Measurements from ENCODE around the gene SRRM4.

Gene SRRM4

GRCh38 chr12:118960865-118961264, 20.5 kb upstream of the SRRM4 start:
- no peak overlapping the region for H3K4me3 ChIP-seq (ENCODE audit: low read depth, low read length)
- TF ChIP-seq, protein P1, sequence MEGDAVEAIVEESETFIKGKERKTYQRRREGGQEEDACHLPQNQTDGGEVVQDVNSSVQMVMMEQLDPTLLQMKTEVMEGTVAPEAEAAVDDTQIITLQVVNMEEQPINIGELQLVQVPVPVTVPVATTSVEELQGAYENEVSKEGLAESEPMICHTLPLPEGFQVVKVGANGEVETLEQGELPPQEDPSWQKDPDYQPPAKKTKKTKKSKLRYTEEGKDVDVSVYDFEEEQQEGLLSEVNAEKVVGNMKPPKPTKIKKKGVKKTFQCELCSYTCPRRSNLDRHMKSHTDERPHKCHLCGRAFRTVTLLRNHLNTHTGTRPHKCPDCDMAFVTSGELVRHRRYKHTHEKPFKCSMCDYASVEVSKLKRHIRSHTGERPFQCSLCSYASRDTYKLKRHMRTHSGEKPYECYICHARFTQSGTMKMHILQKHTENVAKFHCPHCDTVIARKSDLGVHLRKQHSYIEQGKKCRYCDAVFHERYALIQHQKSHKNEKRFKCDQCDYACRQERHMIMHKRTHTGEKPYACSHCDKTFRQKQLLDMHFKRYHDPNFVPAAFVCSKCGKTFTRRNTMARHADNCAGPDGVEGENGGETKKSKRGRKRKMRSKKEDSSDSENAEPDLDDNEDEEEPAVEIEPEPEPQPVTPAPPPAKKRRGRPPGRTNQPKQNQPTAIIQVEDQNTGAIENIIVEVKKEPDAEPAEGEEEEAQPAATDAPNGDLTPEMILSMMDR (IDR thresholded peaks at IDR 0.05; ENCODE audit: low read depth, low read length): no peak
- H3K9me3 ChIP-seq (ENCODE audit: severe bottlenecking): no peaks in the 10 kb centered on the region
- DNase-seq: no peak
- no peak overlapping the region for H3K27ac ChIP-seq
- no peaks in the 10 kb centered on the region for H3K27me3 ChIP-seq (ENCODE audit: insufficient read depth, low read depth, severe bottlenecking)
- no peaks in the 10 kb centered on the region for H3K36me3 ChIP-seq

DNA sequence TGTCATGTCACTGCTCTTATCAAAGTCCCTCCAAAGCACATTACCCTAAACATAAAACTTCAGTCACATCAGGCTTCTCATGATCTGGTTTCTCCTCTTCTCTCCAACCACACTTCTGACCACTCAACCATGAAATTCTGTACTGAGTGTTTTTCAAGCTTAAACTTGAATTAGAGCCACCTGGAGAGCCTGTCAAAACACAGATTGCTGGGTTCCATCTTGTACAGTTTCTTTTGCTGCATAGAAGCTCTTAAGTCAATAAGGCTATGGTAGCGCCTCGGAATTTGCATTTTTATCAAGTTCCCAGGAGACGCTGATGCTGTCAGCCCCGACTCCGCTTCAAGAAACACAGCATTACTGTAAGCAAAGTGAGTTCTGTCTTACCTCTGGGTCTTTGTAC, 16.4 kb upstream of the SRRM4 start:
- Histone ChIP-seq H3K4me3 (ENCODE audit: low read depth, low read length) (no peak overlapping the region), H3K36me3 (no peaks in the 10 kb centered on the region), H3K27ac (no peak overlapping the region), H3K9me3 (ENCODE audit: severe bottlenecking) (peaks cover 4% of the 10 kb centered on the region), H3K27me3 (ENCODE audit: insufficient read depth, low read depth, severe bottlenecking) (no peaks in the 10 kb centered on the region)
- DNase-seq: no peak
- TF ChIP-seq, protein P1 (IDR thresholded peaks at IDR 0.05; ENCODE audit: low read depth, low read length): no peak

DNA sequence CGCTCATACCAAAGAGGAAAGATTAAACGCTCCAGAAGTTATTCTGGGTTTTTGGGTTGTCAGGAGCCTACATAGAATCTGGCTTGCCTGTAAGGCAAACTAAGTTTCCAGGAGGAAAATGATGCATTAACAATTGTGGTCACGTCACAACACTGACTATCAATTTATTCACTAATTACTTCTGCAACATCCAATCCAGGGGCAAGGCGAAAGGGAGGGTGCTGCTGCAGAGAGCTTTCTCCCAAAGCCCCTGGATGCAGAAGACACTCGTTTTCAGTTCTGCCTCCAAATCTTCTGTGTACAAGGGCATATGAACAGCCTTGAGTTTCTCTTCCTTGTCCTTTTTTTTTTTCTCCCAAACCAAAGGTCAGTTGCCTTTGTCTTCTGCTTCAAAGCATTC, 10.5 kb upstream of the SRRM4 start:
- DNase-seq: no peak
- TF ChIP-seq, protein P1 (IDR thresholded peaks at IDR 0.05; ENCODE audit: low read depth, low read length): no peak
- Histone ChIP-seq H3K36me3 (no peaks in the 10 kb centered on the region), H3K9me3 (ENCODE audit: severe bottlenecking) (peaks cover 4% of the 10 kb centered on the region), H3K4me3 (ENCODE audit: low read depth, low read length) (no peak overlapping the region), H3K27ac (no peak overlapping the region), H3K27me3 (ENCODE audit: insufficient read depth, low read depth, severe bottlenecking) (no peaks in the 10 kb centered on the region)

DNA sequence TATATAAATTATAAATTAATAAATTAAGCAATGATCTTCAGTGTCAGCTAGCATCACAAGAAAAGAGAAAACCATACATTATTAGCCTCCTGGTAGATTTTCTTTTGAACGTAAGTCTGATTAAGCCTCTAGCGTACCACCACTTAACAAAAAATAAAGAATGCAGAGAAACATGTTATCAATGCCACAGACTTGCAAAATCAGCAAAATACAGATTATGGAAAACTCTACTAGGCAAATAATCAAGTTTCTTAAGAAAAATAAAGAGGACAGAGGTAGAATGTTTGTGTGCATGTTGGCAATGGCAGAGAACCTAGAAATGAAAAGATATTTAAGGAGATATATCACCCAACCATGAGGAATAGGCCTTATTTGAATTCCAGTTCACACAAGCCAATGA, 8.4 kb upstream of the SRRM4 start:
- no peaks in the 10 kb centered on the region for H3K36me3 ChIP-seq
- no peak overlapping the region for H3K27ac ChIP-seq
- H3K27me3 ChIP-seq (ENCODE audit: insufficient read depth, low read depth, severe bottlenecking): no peaks in the 10 kb centered on the region
- TF ChIP-seq, protein P1 (IDR thresholded peaks at IDR 0.05; ENCODE audit: low read depth, low read length): no peak
- no peak overlapping the region for H3K4me3 ChIP-seq (ENCODE audit: low read depth, low read length)
- H3K9me3 ChIP-seq (ENCODE audit: severe bottlenecking): no peaks in the 10 kb centered on the region
- DNase-seq: no peak

- TF ChIP-seq, protein P1 (IDR thresholded peaks at IDR 0.05; ENCODE audit: low read depth, low read length): peak; percentile 93
- H3K4me3 ChIP-seq (ENCODE audit: low read depth, low read length): peak overlapping the region; percentile 88
- H3K27ac ChIP-seq: peak overlapping the region; percentile 95
- H3K27me3 ChIP-seq (ENCODE audit: insufficient read depth, low read depth, severe bottlenecking): no peaks in the 10 kb centered on the region
- H3K36me3 ChIP-seq: peaks cover 16% of the 10 kb centered on the region
- no peaks in the 10 kb centered on the region for H3K9me3 ChIP-seq (ENCODE audit: severe bottlenecking)
- peak; percentile 83 for DNase-seq
Observed at GRCh38 chr12:118979763-118980406, 1.5 kb upstream of the SRRM4 start.
